UCSD-AML1 (cell line): ENCODE results near the gene ATG7.

ENCODE experiments used
- DNase-seq: peaks from one replicate; lab custom pipeline; 2025; ENCODE audit not compliant: unreplicated experiment; lab: John Stamatoyannopoulos, UW

The ATG7 gene, protein sequence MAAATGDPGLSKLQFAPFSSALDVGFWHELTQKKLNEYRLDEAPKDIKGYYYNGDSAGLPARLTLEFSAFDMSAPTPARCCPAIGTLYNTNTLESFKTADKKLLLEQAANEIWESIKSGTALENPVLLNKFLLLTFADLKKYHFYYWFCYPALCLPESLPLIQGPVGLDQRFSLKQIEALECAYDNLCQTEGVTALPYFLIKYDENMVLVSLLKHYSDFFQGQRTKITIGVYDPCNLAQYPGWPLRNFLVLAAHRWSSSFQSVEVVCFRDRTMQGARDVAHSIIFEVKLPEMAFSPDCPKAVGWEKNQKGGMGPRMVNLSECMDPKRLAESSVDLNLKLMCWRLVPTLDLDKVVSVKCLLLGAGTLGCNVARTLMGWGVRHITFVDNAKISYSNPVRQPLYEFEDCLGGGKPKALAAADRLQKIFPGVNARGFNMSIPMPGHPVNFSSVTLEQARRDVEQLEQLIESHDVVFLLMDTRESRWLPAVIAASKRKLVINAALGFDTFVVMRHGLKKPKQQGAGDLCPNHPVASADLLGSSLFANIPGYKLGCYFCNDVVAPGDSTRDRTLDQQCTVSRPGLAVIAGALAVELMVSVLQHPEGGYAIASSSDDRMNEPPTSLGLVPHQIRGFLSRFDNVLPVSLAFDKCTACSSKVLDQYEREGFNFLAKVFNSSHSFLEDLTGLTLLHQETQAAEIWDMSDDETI

DNA sequence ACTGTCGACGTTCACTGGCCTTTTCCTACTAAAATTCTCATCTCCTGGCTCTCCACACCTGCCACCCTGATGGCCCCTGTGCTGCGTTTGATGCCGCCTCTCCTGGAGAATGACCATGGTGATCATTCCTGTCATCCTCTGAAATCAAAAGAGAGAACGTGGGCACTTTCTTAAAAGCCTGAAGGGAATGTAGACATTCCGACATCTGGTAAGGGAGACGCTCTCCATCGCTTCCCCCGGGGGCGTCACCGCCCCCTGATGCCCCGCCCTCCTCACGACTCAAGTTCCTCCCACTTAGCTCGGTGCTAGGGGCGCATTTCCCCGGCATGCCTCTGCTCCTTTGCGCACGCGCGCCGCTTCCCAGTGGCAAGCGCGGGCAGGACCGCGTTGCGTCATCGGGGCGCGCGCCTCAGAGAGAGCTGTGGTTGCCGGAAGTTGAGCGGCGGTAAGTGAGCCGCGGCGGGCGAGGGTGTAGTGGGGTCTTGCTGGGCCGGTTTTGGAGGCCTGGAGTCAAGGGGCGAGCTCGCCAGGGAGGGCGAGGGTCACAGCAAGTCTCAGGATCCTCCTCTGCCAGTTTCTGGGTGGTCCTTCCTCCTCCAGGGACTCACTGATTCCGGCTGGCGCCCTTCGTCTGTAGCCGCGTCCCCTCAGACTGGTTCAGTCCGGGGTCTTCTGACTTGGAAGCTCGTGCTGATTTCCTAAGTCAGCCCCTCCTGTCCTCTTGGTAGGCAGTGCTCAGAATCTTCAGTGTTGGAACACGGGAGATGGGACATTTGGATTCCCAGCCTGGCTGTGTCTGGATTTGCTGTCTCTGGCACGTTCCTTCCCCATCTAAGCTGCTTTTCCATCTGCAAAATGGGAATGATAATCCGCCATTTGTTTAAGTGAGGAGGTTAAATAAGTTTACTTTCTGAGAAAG, at the start of gene ATG7:
Gene ATG7, plus strand, starts transcription at position 412 of the 919 bp plus-strand sequence. CDS start 26,299 bp downstream, outside the sequence.
- DNase-seq: peak; percentile 98

GRCh38 chr3:11224010-11224409, 48.2 kb upstream of the ATG7 start:
- no peak for DNase-seq

- DNase-seq: no peak
Observed at GRCh38 chr3:11224870-11225229, 47.3 kb upstream of the ATG7 start.

GRCh38 chr3:11226042-11226370, 46.2 kb upstream of the ATG7 start:
- DNase-seq: no peak

GRCh38 chr3:11228041-11228440, 44.2 kb upstream of the ATG7 start:
- DNase-seq: no peak

GRCh38 chr3:11230125-11230524, 42.1 kb upstream of the ATG7 start:
- no peak for DNase-seq

- DNase-seq: no peak
Observed at GRCh38 chr3:11230832-11231231, 41.4 kb upstream of the ATG7 start.

GRCh38 chr3:11235385-11235784, 36.8 kb upstream of the ATG7 start:
- DNase-seq: no peak

DNA sequence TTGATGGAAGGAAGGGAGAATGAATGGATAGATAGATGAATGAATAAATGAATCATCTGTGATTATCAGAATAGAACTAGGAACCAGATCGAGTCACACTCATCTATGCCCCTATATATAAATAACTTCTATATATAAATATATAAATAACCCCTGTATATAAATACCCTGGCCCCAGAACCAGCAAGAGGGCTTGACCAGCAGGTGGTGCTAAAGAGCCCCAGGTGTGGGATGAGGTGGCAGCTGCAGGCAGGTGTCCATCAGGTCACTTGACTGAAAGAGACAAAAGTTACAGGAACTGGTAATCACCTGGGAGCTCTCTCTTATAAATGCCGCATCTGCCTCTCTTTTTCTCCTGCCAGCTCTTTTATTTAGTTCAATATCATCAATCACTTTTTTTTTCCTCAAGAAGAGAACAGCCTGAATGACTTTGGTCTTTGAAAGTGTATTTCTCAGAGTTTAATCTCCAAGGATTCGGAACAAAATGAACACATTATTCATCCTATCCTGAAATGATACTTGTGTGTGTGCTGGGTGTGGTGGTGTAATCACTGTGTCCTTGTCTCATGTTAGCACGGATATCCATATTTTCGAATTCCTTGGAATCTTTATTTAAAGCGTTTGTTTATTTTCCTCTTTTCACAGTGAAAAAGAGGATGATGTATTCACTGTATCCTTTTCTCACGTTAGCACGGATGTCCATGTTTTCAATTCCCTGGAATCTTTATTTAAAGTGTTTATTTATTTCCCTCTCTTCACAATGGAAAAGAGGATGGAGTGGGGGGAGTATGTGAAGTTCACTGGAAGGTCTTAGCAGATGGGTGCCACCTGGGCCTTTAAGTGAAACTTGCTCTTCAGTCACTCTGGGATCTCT, 35.4 kb upstream of the ATG7 start:
- peak; percentile 32 for DNase-seq

- no peak for DNase-seq
Observed at GRCh38 chr3:11238060-11238459, 34.1 kb upstream of the ATG7 start.

DNA sequence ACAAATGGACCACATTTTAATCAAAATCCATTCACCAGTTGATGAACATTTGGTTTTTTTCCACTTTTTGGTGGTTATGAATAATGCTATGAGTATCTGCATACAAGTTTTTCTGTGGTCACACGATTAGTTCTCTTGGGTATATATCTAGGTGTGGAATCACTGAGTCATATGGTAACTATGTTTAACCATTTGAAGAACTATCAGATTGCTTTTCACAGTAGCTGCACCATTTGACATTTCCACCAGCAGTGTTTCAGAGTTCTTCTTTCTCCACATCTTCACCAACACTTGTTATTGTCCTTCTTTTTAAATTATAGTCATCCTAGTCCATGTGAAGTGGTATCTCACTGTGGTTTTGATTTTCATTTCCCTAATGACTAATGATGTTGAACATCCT, 33.3 kb upstream of the ATG7 start:
- DNase-seq: no peak

DNA sequence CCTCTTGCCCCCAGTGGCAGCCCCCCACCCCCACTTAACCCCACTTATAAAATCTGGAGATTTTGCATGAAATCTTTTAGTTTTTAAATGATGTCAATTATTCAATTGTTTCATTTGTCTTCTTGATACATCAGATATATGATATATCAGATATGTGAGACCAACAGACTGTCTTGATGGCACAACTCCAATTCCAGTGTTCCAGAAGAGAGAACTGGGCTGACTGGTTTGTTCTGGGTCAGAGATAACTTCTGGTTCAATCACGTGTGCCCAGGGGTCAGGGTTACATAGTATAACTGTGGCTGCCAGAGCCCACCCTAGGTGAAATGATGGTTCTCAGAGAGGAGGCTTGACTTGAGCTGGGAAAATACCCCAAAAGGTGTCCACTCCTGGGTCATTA, 32.4 kb upstream of the ATG7 start:
- DNase-seq: no peak

DNA sequence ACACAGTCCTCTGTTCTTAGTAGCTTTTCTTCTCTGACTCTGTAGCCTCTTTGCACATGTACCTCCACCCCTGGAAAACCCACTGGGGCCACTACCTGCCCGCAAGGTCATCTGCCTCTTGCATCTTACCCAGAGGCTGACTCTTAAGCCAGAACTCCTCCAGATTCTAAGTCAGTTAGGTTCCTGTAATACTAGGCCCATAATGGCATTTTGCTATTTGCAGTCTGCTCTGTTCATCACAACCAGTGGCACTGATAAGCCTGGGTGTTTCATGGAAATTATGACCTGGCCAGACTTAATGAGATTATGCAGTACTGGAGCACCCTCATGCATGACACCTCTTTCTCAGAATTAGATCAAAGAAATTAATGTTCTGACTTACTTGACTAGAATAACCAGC, 31.7 kb upstream of the ATG7 start:
- DNase-seq: no peak

- DNase-seq: no peak
Observed at GRCh38 chr3:11244121-11244677, 28.0 kb upstream of the ATG7 start.

DNA sequence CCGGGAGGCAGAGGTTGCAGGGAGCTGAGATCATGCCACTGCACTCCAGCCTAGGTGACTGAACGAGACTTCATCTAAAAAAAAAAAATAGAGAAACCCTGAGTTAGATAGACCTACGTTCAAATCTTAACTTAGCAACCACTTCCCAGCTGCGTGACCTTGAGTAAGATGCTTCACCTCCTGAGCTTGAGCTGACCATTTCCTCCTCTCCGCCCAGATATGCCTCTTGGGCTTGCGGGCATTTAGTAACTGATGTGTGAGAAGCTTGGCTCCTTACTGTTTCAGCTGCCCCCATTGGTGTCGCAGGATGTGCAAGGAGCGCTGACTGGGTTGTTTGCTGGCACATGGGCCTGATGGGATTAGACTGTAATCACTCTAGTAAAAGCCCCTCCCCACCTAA, 26.9 kb upstream of the ATG7 start:
- DNase-seq: no peak

DNA sequence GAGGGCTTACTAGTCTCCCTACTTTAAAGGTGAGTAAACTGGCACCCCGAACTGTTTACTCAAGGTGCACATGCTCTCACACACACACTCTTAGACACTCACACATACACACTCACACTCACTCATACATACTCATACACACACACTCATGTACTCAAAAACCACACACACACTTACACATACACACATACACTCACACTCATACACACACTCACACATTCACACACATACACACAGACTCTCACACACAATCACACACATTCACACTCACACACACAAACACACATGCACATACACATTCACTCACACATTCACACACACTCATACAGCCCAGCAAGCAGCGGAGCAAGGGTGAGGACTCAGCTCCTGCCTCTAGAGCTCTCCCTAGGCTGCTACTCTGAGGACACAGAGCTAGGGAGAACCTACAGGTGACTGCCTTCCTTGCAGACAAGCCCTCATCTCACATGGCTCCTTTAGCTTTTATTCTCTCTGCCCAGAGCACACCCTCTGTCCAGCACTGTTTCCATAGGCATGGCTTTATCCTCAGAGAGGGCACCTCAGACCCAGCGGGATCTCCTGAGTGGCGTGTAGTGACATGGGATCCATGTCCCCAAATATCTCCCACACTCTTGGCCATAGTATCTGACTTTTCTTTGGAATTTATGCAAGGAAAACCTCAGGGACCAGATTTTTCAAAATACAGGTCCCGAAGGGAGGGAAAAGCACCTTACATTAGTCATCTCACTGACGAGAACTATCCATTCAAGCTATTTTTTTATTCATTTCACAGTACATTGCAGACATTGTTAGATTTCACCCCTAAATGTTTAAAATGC, 26.2 kb upstream of the ATG7 start:
- DNase-seq: no peak

DNA sequence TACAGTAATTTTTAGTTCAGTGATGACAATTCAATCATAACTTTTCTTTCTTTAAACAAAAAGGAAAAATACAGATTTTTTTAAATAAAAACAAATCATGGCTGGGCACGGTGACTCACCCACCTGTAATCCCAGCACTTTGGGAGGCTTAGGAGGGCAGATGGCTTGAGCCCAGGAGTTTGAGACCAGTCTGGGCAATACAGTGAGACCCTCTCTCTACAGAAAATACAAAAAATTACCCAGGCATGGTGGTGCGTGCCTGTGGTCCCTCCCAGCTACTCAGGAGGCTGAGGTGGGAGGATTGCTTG, 25.6 kb upstream of the ATG7 start:
- DNase-seq: no peak

DNA sequence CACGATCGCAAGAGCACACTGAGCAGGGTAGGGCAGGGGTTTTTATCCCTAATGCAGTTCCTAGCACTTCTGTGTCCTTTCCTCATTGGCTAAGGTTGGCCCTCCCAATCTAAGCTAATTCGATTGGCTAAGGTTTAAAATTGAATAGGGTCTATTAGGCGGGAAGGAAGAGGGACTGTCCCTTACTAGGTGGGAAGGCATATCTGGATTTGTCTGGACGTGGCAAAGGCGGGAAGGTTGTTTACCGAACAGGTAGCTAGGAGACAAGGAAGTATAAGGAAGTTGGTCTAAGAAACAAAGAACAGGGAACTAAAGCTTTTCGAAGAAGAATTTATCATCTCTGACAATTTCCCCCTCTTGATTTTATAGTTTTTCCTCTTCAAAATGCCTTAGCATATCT, 24.8 kb upstream of the ATG7 start:
- no peak for DNase-seq

GRCh38 chr3:11248596-11248995, 23.6 kb upstream of the ATG7 start:
- no peak for DNase-seq
